Measurements from ENCODE around the gene TMC4. TPM values are rescaled to one million over a fixed set of nuclear protein-coding genes. Genes with fewer than 3 reads are reported as not detected.

TMC4 gene
- total and polyA plus RNA-seq, 4 donors = 0.23 to 2.4 (median 1.4) TPM

DNA sequence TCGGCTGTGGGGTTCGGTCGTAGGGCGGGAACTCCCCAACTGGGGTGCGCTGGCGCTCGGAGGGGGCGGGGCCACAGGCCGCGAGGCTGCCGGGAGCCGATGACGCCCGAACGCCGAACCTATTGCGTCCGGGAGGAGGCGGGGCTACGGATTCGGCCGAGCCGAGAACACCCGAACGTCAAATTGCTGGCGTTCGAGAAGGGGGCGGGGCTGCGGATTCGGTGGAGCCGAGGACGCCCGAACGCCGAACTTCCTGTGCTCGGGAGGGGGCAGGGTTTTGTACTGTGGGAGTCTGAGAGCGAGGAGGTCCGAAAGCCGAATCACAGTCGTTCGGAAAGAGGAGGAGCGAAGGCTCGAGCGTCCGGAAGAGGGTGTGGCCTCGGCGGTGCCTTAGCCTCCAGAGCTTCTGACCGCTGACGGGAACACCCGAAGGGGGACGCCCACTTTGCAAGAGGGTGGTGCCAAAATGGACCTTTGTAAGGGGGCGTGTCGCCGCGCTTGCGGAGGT is 17.6 kb upstream of the TMC4 start (continued):
- TF ChIP-seq GABPA (IDR thresholded peaks at IDR 0.05 in 1 of 2, conservative IDR thresholded peaks at IDR 0.05 in 1 of 2) = peak; percentile 40 to 79
- peak; percentile 94 for TF ChIP-seq HNF4G (IDR thresholded peaks at IDR 0.05)
- TF ChIP-seq, protein P1, sequence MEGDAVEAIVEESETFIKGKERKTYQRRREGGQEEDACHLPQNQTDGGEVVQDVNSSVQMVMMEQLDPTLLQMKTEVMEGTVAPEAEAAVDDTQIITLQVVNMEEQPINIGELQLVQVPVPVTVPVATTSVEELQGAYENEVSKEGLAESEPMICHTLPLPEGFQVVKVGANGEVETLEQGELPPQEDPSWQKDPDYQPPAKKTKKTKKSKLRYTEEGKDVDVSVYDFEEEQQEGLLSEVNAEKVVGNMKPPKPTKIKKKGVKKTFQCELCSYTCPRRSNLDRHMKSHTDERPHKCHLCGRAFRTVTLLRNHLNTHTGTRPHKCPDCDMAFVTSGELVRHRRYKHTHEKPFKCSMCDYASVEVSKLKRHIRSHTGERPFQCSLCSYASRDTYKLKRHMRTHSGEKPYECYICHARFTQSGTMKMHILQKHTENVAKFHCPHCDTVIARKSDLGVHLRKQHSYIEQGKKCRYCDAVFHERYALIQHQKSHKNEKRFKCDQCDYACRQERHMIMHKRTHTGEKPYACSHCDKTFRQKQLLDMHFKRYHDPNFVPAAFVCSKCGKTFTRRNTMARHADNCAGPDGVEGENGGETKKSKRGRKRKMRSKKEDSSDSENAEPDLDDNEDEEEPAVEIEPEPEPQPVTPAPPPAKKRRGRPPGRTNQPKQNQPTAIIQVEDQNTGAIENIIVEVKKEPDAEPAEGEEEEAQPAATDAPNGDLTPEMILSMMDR (IDR thresholded peaks at IDR 0.05; ENCODE audit: low read depth, low read length, missing input control) = no peak
- peak in 1 of 2 donors; percentile 7 for TF ChIP-seq EGR1 (IDR thresholded peaks at IDR 0.05; ENCODE audit: low read depth in 2 of 2)

DNA sequence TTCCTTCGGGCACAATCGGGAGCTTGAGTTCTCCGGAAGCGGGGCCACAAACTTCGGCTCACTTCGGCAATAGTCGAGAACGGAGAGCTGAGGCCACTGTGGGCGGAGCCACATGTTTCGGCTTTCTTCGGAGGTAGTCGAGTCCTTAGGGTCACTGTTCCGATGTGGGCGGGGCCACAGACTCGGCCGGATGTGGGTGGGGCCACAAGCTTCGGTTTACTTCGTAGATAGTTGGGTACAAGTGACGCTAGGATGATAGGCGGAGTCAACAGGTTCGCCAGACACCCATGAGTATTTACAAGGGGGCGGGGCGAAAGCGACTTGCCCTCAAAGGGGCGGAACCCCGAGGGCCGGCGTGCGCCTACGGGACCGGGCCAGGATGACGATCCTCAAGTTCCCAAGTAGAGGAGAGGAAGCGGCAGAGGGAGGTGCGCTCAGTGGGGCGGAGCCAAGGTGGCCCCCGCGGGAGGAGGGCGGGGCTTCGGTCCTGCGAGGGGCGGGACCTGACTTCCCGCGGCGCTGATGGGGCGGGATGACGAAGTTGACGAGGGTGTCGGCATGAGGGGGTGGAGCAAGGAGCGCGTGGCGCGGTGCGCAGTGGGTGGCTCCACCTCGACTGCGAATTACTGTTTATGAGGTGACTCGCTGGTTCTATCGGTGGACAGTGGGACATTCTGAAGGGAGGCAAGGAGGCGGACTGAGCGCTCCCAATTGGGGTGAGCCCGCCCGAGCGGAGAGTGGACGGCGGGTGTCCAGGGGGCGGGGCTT is 17.0 kb upstream of the TMC4 start:
- Histone ChIP-seq H3K36me3 (ENCODE audit: control insufficient read depth in 4 of 4, insufficient read depth in 3 of 4, low read depth in 1 of 4, low read length in 3 of 4) (peaks cover 2 to 14% (median 10%) of the 10 kb centered on the region in 4 donors), H3K9ac (ENCODE audit: low read depth in 1 of 2, low read length in 2 of 2) (peak overlapping the region; percentile 77 to 96), H3K4me3 (ENCODE audit: low read depth in 1 of 3, low read length in 3 of 3) (peak overlapping the region; percentile 58 to 80 (median 75)), H3K27ac (ENCODE audit: low read depth in 1 of 2, low read length in 2 of 2) (peak overlapping the region; percentile 96 to 99), H3K27me3 (ENCODE audit: control insufficient read depth in 4 of 4, insufficient read depth in 4 of 4, low read length in 3 of 4) (no peaks in the 10 kb centered on the region), H3K9me3 (ENCODE audit: control insufficient read depth in 4 of 4, low read length in 3 of 4) (no peaks in the 10 kb centered on the region), H3K4me1 (ENCODE audit: control insufficient read depth in 4 of 4, insufficient read depth in 4 of 4, low read length in 3 of 4) (peaks cover 9 to 22% (median 15%) of the 10 kb centered on the region in 4 donors)
- DNase-seq (ENCODE audit: low spot score) = peak; percentile 100
- TF ChIP-seq FOXA1 (IDR thresholded peaks at IDR 0.05) (peak; percentile 78), NR2F2 (IDR thresholded peaks at IDR 0.05) (no peak), SP1 (IDR thresholded peaks at IDR 0.05) (peak; percentile 84), HNF4A (conservative IDR thresholded peaks at IDR 0.05) (peak in 1 of 2 donors; percentile 58), YY1 (IDR thresholded peaks at IDR 0.05) (peak; percentile 83), EGR1 (IDR thresholded peaks at IDR 0.05; ENCODE audit: low read depth in 2 of 2) (peak; percentile 68), TAF1 (conservative IDR thresholded peaks at IDR 0.05) (no peak), RXRA (IDR thresholded peaks at IDR 0.05) (peak; percentile 54 to 65), JUND (IDR thresholded peaks at IDR 0.05) (peak; percentile 49 to 61), FOXA2 (IDR thresholded peaks at IDR 0.05) (peak; percentile 85), GABPA (IDR thresholded peaks at IDR 0.05 in 1 of 2, conservative IDR thresholded peaks at IDR 0.05 in 1 of 2) (peak in 1 of 2 donors; percentile 86), HNF4G (IDR thresholded peaks at IDR 0.05) (peak; percentile 84), RAD21 (IDR thresholded peaks at IDR 0.05) (no peak)
- TF ChIP-seq, protein P2, sequence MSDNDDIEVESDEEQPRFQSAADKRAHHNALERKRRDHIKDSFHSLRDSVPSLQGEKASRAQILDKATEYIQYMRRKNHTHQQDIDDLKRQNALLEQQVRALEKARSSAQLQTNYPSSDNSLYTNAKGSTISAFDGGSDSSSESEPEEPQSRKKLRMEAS (IDR thresholded peaks at IDR 0.05) = peak; percentile 37
- TF ChIP-seq, protein P3, sequence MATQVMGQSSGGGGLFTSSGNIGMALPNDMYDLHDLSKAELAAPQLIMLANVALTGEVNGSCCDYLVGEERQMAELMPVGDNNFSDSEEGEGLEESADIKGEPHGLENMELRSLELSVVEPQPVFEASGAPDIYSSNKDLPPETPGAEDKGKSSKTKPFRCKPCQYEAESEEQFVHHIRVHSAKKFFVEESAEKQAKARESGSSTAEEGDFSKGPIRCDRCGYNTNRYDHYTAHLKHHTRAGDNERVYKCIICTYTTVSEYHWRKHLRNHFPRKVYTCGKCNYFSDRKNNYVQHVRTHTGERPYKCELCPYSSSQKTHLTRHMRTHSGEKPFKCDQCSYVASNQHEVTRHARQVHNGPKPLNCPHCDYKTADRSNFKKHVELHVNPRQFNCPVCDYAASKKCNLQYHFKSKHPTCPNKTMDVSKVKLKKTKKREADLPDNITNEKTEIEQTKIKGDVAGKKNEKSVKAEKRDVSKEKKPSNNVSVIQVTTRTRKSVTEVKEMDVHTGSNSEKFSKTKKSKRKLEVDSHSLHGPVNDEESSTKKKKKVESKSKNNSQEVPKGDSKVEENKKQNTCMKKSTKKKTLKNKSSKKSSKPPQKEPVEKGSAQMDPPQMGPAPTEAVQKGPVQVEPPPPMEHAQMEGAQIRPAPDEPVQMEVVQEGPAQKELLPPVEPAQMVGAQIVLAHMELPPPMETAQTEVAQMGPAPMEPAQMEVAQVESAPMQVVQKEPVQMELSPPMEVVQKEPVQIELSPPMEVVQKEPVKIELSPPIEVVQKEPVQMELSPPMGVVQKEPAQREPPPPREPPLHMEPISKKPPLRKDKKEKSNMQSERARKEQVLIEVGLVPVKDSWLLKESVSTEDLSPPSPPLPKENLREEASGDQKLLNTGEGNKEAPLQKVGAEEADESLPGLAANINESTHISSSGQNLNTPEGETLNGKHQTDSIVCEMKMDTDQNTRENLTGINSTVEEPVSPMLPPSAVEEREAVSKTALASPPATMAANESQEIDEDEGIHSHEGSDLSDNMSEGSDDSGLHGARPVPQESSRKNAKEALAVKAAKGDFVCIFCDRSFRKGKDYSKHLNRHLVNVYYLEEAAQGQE (IDR thresholded peaks at IDR 0.05) = peak; percentile 17
- TF ChIP-seq, protein P4, sequence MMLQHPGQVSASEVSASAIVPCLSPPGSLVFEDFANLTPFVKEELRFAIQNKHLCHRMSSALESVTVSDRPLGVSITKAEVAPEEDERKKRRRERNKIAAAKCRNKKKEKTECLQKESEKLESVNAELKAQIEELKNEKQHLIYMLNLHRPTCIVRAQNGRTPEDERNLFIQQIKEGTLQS (IDR thresholded peaks at IDR 0.05) = no peak
- TF ChIP-seq, protein P1 (IDR thresholded peaks at IDR 0.05; ENCODE audit: low read depth, low read length, missing input control) = no peak
- TF ChIP-seq, protein P5, sequence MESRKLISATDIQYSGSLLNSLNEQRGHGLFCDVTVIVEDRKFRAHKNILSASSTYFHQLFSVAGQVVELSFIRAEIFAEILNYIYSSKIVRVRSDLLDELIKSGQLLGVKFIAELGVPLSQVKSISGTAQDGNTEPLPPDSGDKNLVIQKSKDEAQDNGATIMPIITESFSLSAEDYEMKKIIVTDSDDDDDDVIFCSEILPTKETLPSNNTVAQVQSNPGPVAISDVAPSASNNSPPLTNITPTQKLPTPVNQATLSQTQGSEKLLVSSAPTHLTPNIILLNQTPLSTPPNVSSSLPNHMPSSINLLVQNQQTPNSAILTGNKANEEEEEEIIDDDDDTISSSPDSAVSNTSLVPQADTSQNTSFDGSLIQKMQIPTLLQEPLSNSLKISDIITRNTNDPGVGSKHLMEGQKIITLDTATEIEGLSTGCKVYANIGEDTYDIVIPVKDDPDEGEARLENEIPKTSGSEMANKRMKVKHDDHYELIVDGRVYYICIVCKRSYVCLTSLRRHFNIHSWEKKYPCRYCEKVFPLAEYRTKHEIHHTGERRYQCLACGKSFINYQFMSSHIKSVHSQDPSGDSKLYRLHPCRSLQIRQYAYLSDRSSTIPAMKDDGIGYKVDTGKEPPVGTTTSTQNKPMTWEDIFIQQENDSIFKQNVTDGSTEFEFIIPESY (IDR thresholded peaks at IDR 0.05) = peak; percentile 95
- WGBS = under 1% methylated on average over 65 of the region's 65 CpGs
